ENCODE results near the gene GNPDA2. TPM values are rescaled to one million over a fixed set of nuclear protein-coding genes. Genes with fewer than 3 reads are reported as not detected.

GNPDA2 gene
- total RNA-seq, 4 donors from 2014 or later: 6.3 to 13.3 (median 9.9) TPM

- no peaks in the 10 kb centered on the region for H3K36me3 ChIP-seq
- TF ChIP-seq POLR2A (IDR thresholded peaks at IDR 0.05): no peak
- no peak for TF ChIP-seq CTCF (IDR thresholded peaks at IDR 0.05)
- DNase-seq: no peak
- H3K4me3 ChIP-seq: no peak overlapping the region
- H3K4me1 ChIP-seq: no peaks in the 10 kb centered on the region
- no peaks in the 10 kb centered on the region for H3K27me3 ChIP-seq
- H3K9me3 ChIP-seq: no peaks in the 10 kb centered on the region
- H3K27ac ChIP-seq: no peak overlapping the region
These were observed 35.0 kb upstream of the GNPDA2 start for GRCh38 chr4:44761306-44761705.

GRCh38 chr4:44760142-44760898 lies 34.0 kb upstream of the GNPDA2 start:
- no peak for DNase-seq

GRCh38 chr4:44756559-44756958 lies 30.2 kb upstream of the GNPDA2 start:
- TF ChIP-seq CTCF (IDR thresholded peaks at IDR 0.05) (no peak), POLR2A (IDR thresholded peaks at IDR 0.05) (no peak)
- Histone ChIP-seq H3K27me3 (no peaks in the 10 kb centered on the region), H3K36me3 (no peaks in the 10 kb centered on the region), H3K4me1 (no peaks in the 10 kb centered on the region), H3K9me3 (no peaks in the 10 kb centered on the region), H3K4me3 (no peak overlapping the region), H3K27ac (no peak overlapping the region)
- DNase-seq: no peak

More at GRCh38 chr4:44760142-44760898, 34.0 kb upstream of the GNPDA2 start:
- Histone ChIP-seq H3K9me3 (no peaks in the 10 kb centered on the region), H3K36me3 (no peaks in the 10 kb centered on the region), H3K27ac (no peak overlapping the region), H3K4me3 (no peak overlapping the region), H3K4me1 (no peaks in the 10 kb centered on the region), H3K27me3 (no peaks in the 10 kb centered on the region)
- TF ChIP-seq CTCF (IDR thresholded peaks at IDR 0.05) (peak in 3 of 6 experiments; percentile 39 to 44 (median 41)), POLR2A (IDR thresholded peaks at IDR 0.05) (no peak)

- H3K36me3 ChIP-seq: no peaks in the 10 kb centered on the region
- DNase-seq: no peak
- no peak overlapping the region for H3K4me3 ChIP-seq
- no peak overlapping the region for H3K27ac ChIP-seq
- no peaks in the 10 kb centered on the region for H3K9me3 ChIP-seq
- TF ChIP-seq POLR2A (IDR thresholded peaks at IDR 0.05): no peak
- TF ChIP-seq CTCF (IDR thresholded peaks at IDR 0.05): no peak
- no peaks in the 10 kb centered on the region for H3K4me1 ChIP-seq
- H3K27me3 ChIP-seq: no peaks in the 10 kb centered on the region
These were observed 13.8 kb upstream of the GNPDA2 start for GRCh38 chr4:44740201-44740600.

GRCh38 chr4:44738615-44739014 lies 12.3 kb upstream of the GNPDA2 start:
- H3K4me3 ChIP-seq: no peak overlapping the region
- no peaks in the 10 kb centered on the region for H3K27me3 ChIP-seq
- no peak for DNase-seq
- H3K9me3 ChIP-seq: no peaks in the 10 kb centered on the region
- no peak for TF ChIP-seq POLR2A (IDR thresholded peaks at IDR 0.05)
- TF ChIP-seq CTCF (IDR thresholded peaks at IDR 0.05): peak in 2 of 6 experiments; percentile 10 to 17
- no peaks in the 10 kb centered on the region for H3K4me1 ChIP-seq
- H3K36me3 ChIP-seq: no peaks in the 10 kb centered on the region
- H3K27ac ChIP-seq: no peak overlapping the region
